Heart left ventricle (tissue), 16 donors: ENCODE results near the gene IL4R. TPM values are rescaled to one million over a fixed set of nuclear protein-coding genes. Genes with fewer than 3 reads are reported as not detected.
A peak's percentile ranks its signal among the peaks of the same experiment; 100 is the strongest.
"Not testable (repeated sequence)": the region's sequence is repeated elsewhere in the genome, so short reads cannot be mapped to it uniquely, and the experiment has no call there.

Source experiments
- ATAC-seq, 4 donors: fragments of 200-7000 bp; cut with Tn5 transposase; one replicate each; pipeline ENCODE4 v1.9.1; 2020 to 2022; ENCODE audit warnings: moderate library complexity in 4 of 4, mild to moderate bottlenecking in 3 of 4, moderate number of reproducible peaks in 1 of 4
- DNase-seq, 5 donors: peaks; one replicate each; pipeline ENCODE4 v3.0.0-alpha.2; 2020
- H3K27ac ChIP-seq, 12 donors: fragments of 200-600 bp; sonication (generic) in 4 of 12; one replicate each; pipeline versions ENCODE4 v1.5.0 to v1.8.0; 2016 to 2022; ENCODE audit warnings: mild to moderate bottlenecking in 2 of 12
- H3K27me3 ChIP-seq, 9 donors: fragments of 200-600 bp; sonication (generic) in 2 of 9; one replicate each; pipeline versions ENCODE4 v1.5.1 to v1.8.0; 2016 to 2022; ENCODE audit warnings: mild to moderate bottlenecking in 3 of 9
- H3K36me3 ChIP-seq, 9 donors: fragments of 200-600 bp; sonication (generic) in 2 of 9; one replicate each; pipeline versions ENCODE4 v1.5.0 to v1.8.0; 2018 to 2022; ENCODE audit warnings: mild to moderate bottlenecking in 2 of 9
- H3K4me1 ChIP-seq, 12 donors: fragments of 200-600 bp; sonication (generic) in 4 of 12; one replicate each; pipeline versions ENCODE4 v1.5.0 to v1.8.0; 2016 to 2022; ENCODE audit warnings: mild to moderate bottlenecking in 3 of 12
- H3K4me3 ChIP-seq, 12 donors: fragments of 200-600 bp; sonication (generic) in 4 of 12; one replicate each; pipeline versions ENCODE4 v1.5.0 to v1.8.0; 2017 to 2022; ENCODE audit warnings: mild to moderate bottlenecking in 9 of 12, moderate library complexity in 4 of 12
- H3K9me3 ChIP-seq, 12 donors: fragments of 200-600 bp; sonication (generic) in 4 of 12; one replicate each; pipeline versions ENCODE4 v1.5.0 to v1.8.0; 2016 to 2022; ENCODE audit warnings: mild to moderate bottlenecking in 1 of 12
- CTCF ChIP-seq, 12 donors: fragments of 200-600 bp; sonication (generic) in 4 of 12; IDR thresholded peaks; one replicate each; pipeline versions ENCODE4 v1.5.0 to v1.8.0; 2018 to 2022; ENCODE audit warnings: antibody characterized with exemption in 12 of 12, mild to moderate bottlenecking in 5 of 12
- POLR2A ChIP-seq, 2 donors: fragments of 450-650 bp; IDR thresholded peaks; one replicate each; pipeline ENCODE4 v1.6.1; 2017; ENCODE audit warnings: antibody characterized with exemption in 2 of 2, mild to moderate bottlenecking in 2 of 2, moderate library complexity in 2 of 2
- WGBS, 4 donors: extraction: QIAGEN DNeasy Blood & Tissue Kit in 2 of 4; methylation state at CpG; one replicate each; pipeline versions ENCODE4 v1.1.5 to v1.1.7; 2013 to 2018; 5-methylcytosine and 5-hydroxymethylcytosine counted together
- intact Hi-C, 10 donors: fragments of 100-400 bp; cut with DNase I; formaldehyde crosslinking; loops; one replicate each; pipeline versions ENCODE4 v1.11.1 to v1.14.2; 2022
- polyA plus RNA-seq, 2 donors: library from polyadenylated mRNA; stranded (reverse); fragments of 200-250 nt; gene quantifications; one replicate each; pipeline ENCODE4 v1.2.3, GENCODE V29; 2013
- total RNA-seq, 9 donors: library from RNA; depleted of rRNA in 2 of 9; stranded (reverse); fragments of >200 nt in 2 of 9; fragmentation: NEBNext Ultra II Directional in 3 of 9; extraction: Animal tissue kit (Norgen Biotek cat#: 25700) in 3 of 9; gene quantifications; one replicate each; pipeline versions ENCODE4 v1.1.0 to v1.2.4, GENCODE V29; 2016 to 2023
- donor health status: ischemic (EF 13 %, LVEDD 7.1; RV severe dilation, severe dysfunction).
- donor health status: healthy with polysubstance abuse.
- donor health status: DM: no; HTN: yes; CAD: no.
- donor health status: DM: no; HTN: no; CAD: no.
- donor health status: ischemic (EF 25% LVEDD 6.9; RV normal size, moderate dysfunction).
- donor health status: ischemic (EF 25% LVEDD 5.7; RV mildly dilated, moderate dysfunction).
- donor health status: healthy.
- donor health status: DM: yes; HTN: yes; CAD: no.
- donor health status: ischemic (EF 35%, LVEDD 5.7; RV mildly dilated, moderate dysfunction).
- donor health status: nonischemic (EF 11% LVEDD 7.7; RV severe dilation, severe dysfunction).
- donor health status: DM: yes; HTN: yes; CAD: no.
- donor health status: PGD.
- donor health status: ischemic (EF 29% LVEDD 5.4; RV normal size, mild dysfunction).
- donor health status: nonischemic (EF 23%, LVEDD 6.1; RV moderate dilation, normal function).

Gene IL4R
- total and polyA plus RNA-seq, 11 donors = 5.8 to 47.4 (median 8.2) TPM

GRCh38 chr16:27272076-27272475 is 41.7 kb upstream of the IL4R start:
- no peak for ATAC-seq
- 83 to 88% (median 86%) methylated on average over 4 of the region's 4 CpGs for WGBS, 4 donors
- TF ChIP-seq CTCF (IDR thresholded peaks at IDR 0.05) (no peak), POLR2A (IDR thresholded peaks at IDR 0.05) (no peak)

GRCh38 chr16:27272697-27273096 is 41.1 kb upstream of the IL4R start:
- H3K27ac ChIP-seq, H3K9me3 ChIP-seq, DNase-seq, ATAC-seq, intact Hi-C loops, H3K36me3 ChIP-seq, H3K27me3 ChIP-seq, H3K4me3 ChIP-seq: not testable (repeated sequence)
- peaks cover 0 to 52% (median 8%) of the 10 kb centered on the region in 12 donors for H3K4me1 ChIP-seq
- WGBS, 4 donors = 93 to 99% (median 96%) methylated on average over 7 of the region's 7 CpGs

More at GRCh38 chr16:27272076-27272475, 41.7 kb upstream of the IL4R start:
- Histone ChIP-seq H3K4me1 (peaks cover 0 to 58% (median 8%) of the 10 kb centered on the region in 12 donors), H3K36me3 (no peaks in the 10 kb centered on the region), H3K9me3 (no peaks in the 10 kb centered on the region), H3K27me3 (no peaks in the 10 kb centered on the region), H3K27ac (peak overlapping the region in 1 of 12 donors; percentile 30), H3K4me3 (no peak overlapping the region)
- DNase-seq = no peak
- intact Hi-C loops = no loop called here

- Histone ChIP-seq H3K27me3 (no peaks in the 10 kb centered on the region), H3K9me3 (no peaks in the 10 kb centered on the region), H3K4me3 (no peak overlapping the region), H3K4me1 (peaks cover 0 to 47% (median 6%) of the 10 kb centered on the region in 12 donors), H3K27ac (peak overlapping the region in 1 of 12 donors; percentile 42), H3K36me3 (no peaks in the 10 kb centered on the region)
- no peak for TF ChIP-seq POLR2A (IDR thresholded peaks at IDR 0.05)
- no peak for TF ChIP-seq CTCF (IDR thresholded peaks at IDR 0.05)
- intact Hi-C loops = no loop called here
- 92 to 97% (median 93%) methylated on average over 4 of the region's 4 CpGs for WGBS, 4 donors
- ATAC-seq (no peak), DNase-seq (no peak)
Observed at GRCh38 chr16:27273330-27273669, 40.5 kb upstream of the IL4R start.

- 78 to 83% (median 81%) methylated on average over 8 of the region's 8 CpGs for WGBS, 4 donors
- H3K27ac ChIP-seq = peak overlapping the region in 1 of 12 donors; percentile 42
- ATAC-seq = no peak
- no peak overlapping the region for H3K4me3 ChIP-seq
- H3K4me1 ChIP-seq = peaks cover 0 to 46% (median 5%) of the 10 kb centered on the region in 12 donors
- H3K27me3 ChIP-seq = no peaks in the 10 kb centered on the region
- no peak for DNase-seq
- no peaks in the 10 kb centered on the region for H3K9me3 ChIP-seq
- intact Hi-C loops = no loop called here
- H3K36me3 ChIP-seq = no peaks in the 10 kb centered on the region
- TF ChIP-seq CTCF (IDR thresholded peaks at IDR 0.05) (no peak), POLR2A (IDR thresholded peaks at IDR 0.05) (no peak)
Observed at GRCh38 chr16:27273670-27274423, 39.9 kb upstream of the IL4R start.

GRCh38 chr16:27274424-27274874 is 39.3 kb upstream of the IL4R start:
- H3K9me3 ChIP-seq, H3K27me3 ChIP-seq, DNase-seq, H3K36me3 ChIP-seq, H3K4me3 ChIP-seq, intact Hi-C loops, ATAC-seq, H3K27ac ChIP-seq: not testable (repeated sequence)
- peaks cover 0 to 40% (median 0%) of the 10 kb centered on the region in 12 donors for H3K4me1 ChIP-seq
- 86 to 91% (median 90%) methylated on average over 7 of the region's 7 CpGs for WGBS, 4 donors
